Ramos (cell line): ENCODE measurements around the gene CHMP6.

Experiments
- in situ Hi-C: fragments of 300-500 bp; cut with MboI; formaldehyde crosslinking; loops from one replicate; pipeline ENCODE4 v1.14.3; 2022; ENCODE audit warnings: low sequenced_read_pairs; ENCODE audit not compliant: unreplicated experiment

The CHMP6 gene

GRCh38 chr17:80987941-80988461, 3.6 kb upstream of the CHMP6 start:
- in situ Hi-C loops, result loop anchor here (10.0 kb wide), 1 partner anchor 413 kb away; no protein-coding TSS in a partner anchor

GRCh38 chr17:80989586-80989913, 2.1 kb upstream of the CHMP6 start:
- in situ Hi-C loops, result loop anchor here (10.0 kb wide), 1 partner anchor 415 kb away; no protein-coding TSS in a partner anchor

- in situ Hi-C loops, result no loop called here
Observed at GRCh38 chr17:80990921-80991644, 558 bp upstream of the CHMP6 start.

GRCh38 chr17:80992077-80992947, 671 bp downstream of the CHMP6 start:
- in situ Hi-C loops, result no loop called here

DNA sequence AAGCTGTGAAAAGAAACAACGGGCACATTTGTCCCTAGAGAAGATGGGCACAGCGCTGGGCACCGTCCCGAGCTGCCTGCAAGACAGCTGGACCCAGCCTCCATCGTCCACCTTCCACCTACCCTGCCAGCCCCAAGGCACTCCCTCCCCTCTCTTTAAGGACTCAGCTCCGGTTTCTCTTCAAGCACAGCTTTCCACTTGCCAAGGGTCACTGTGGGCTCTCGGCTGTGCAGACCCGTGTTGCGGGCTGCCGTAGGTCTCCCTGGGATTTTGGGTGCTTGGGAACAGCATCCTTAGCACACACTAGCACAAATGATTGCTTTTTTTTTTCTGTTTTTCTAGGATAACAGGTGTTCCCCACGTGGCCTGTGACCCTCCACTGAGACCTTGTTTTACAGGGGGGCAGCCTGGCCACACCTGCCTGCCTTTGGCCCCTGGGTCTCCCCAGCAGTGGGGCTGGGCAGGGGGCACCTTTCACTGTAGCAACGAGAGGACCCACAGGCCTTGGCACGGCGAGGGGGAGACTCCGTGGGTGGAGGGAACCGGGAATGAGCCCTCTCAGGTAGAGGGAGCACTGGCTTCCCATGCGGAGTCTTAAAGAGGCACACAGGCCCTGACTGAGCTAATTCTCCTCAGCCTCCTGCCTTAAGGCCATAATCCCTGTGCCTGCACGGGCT, 1.4 kb downstream of the CHMP6 start:
- in situ Hi-C loops, result no loop called here

DNA sequence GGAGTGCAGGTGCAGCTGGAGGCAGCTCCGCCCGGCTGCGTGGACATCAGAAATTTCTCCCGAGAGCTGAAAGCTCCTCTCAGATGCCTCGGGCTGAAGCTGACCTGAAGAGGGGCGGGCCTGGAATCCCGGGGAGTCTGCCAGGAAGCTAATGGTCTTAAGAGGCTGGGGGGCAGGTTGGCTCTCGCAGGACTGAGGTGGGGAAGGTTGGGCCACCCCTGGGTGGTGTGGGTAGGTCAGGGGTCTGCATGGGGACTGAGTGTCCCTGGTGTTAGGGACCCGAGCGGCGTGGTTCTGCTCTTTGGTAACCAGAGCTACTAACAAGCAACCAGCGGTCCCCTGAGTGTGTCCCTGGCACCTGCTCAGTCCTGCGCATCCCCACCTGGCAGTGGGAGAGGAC, 3.5 kb downstream of the CHMP6 start:
- in situ Hi-C loops, result no loop called here

- in situ Hi-C loops, result no loop called here
Observed at GRCh38 chr17:80996422-80997305, 5.0 kb downstream of the CHMP6 start.

DNA sequence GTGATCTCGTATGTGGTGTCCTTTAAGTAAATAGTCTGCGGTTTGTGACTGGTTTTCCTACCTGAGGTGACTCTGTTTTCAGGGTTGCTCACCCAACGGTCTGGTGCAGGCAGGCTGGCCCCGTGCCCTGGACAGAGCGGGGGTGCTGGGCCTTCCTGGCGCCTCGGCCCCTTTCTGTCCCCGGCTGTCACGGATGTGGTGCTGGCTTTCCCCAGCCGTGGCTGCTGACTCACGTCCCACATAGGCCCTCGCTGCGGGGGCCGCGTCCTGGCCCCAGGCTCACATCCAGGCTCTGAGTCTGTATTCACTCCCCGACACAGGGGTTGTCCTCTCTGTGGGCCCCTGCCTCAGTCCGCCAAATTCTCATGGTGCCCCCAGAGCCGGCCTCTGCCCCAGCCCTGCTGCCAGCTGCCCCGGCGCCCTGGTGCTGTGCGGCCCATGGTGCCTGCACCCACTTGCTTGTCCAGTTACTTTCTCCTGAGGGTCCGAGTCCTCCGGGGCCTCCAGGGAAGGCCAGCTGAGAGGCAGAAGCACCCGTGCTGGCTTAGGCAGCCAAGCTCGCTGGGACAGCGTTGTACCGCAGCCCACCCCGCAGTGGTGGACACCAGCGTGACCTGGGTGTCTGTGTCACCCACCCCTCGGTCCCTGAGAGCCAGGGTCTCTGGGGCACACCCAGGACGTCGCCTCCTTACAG, 5.9 kb downstream of the CHMP6 start:
- in situ Hi-C loops, result no loop called here

DNA sequence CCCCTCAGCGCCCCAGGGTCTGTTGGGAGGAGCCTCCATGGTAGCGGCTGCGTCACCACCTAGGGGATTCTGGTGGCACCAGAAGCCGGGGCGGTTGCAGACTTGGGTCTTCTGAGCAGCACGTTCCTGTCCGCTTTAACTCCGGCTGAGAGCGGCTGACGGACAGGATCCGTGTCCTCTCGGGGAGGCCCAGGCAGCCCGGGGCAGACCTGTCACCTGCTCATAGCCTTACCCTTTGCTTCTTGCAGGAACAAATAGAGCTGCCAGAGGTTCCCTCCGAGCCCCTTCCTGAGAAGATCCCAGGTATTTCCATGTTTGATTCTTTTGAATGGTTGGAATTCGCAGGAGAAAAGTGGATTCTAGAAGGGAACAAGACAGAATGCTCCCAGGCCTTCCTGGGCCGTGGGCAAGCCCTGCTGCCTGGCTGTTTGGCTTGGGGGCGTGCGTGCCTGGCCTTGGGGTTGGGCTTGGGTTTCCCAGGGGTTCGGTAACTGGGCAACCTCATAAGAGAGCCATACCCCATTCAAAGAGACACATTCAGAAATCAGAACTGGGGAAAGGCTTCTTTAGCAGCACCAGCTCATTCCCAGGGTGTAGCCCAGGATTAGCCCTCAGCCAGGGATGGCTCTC, 6.6 kb downstream of the CHMP6 start:
- in situ Hi-C loops, result no loop called here

DNA sequence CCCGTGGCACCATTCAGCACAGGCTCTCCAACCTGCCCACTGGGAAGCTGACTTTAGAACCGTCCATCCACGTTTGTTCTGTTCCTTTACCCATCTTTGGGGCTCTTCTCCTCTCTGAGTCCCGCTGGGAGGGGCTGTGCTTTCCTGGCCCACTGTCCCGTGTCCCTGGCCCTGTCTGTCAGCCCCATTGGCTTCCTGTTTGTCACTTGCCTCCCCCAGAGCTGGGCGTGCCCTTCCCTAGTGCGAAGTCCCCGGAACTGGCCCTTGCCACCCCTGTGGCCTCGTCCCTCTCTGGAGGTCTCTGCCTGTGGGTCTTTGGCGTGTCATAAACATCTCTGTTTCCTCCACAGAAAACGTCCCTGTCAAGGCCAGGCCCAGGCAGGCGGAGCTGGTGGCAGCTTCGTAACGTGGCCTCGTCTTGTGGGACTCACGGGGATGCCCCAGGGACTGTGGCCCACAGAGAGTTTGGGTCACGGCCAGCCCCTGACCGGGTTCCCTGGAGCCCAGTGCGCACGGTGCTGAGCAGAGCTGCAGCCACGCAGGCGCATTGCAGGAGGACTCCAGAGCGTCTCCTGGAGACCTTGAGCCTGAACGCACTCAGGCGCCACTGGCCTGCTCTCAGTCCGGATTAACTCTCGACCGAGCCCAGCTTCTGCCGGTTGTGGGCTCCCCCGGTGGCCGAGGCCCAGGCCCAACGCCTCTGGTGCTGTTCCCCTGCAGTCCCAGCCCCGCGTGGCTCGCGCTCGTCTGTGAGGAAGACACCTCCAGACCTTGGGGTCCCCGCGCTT, 7.3 kb downstream of the CHMP6 start:
- in situ Hi-C loops, result no loop called here

DNA sequence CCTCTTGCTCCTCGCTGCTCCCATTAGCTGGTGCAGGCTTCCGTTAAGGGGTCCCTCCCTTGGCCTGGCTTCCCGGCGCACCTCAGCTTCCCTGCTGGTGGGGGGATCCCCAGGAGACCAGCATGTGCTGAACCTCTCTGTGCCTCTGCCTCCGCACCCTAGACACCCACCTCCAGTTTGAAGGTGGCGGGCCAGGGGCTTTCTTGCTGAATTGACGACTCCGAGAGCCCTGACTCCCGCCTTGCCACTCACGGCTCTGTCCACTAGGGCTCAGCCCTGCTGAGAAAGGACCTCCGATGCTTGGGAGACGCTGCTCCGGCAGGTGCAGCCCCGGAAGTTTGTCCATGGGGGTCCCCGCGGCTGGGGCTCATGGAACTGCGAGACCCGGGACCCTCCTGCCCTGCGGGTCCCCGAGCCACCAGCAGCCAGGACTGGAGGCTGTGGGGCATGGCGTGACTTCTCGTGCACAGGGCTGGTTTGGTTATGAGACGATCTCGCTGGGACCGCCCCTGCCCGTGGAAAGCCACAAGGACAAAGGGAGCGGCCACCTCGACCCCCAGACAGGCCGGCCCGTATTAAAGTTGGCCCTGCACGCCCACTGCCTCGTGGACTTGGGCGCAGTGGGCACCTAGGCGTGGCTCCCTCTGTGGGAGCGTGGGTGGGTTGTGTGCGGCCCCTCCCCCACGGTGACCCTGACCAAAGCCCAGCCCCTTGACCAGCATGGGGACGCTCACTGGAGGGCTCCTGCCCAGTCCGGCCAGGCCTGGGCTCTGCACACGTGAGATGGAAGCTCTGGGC, 8.1 kb downstream of the CHMP6 start:
- in situ Hi-C loops, result no loop called here

- in situ Hi-C loops, result no loop called here
Observed at GRCh38 chr17:81000334-81000630, 8.6 kb downstream of the CHMP6 start.

- in situ Hi-C loops, result no loop called here
Observed at GRCh38 chr17:81000631-81001357, 9.2 kb downstream of the CHMP6 start.

DNA sequence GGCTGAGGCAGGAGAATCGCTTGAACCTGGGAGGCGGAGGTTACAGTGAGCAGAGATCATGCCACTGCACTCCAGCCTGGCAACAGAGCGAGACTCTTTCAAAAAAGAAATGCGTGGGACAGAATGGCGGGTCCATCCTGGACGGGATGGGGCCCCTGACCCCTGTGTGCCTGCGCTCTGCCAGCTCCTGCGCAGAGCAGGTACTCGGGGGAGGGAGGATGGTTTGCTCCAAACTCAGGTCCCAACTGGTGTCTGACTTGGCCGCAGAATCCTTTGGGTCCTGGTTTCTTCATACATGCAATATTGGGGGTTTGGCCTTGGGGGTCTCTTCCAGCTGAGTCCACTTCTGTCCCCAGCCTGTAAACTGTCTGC, 10.4 kb downstream of the CHMP6 start:
- in situ Hi-C loops, result no loop called here

DNA sequence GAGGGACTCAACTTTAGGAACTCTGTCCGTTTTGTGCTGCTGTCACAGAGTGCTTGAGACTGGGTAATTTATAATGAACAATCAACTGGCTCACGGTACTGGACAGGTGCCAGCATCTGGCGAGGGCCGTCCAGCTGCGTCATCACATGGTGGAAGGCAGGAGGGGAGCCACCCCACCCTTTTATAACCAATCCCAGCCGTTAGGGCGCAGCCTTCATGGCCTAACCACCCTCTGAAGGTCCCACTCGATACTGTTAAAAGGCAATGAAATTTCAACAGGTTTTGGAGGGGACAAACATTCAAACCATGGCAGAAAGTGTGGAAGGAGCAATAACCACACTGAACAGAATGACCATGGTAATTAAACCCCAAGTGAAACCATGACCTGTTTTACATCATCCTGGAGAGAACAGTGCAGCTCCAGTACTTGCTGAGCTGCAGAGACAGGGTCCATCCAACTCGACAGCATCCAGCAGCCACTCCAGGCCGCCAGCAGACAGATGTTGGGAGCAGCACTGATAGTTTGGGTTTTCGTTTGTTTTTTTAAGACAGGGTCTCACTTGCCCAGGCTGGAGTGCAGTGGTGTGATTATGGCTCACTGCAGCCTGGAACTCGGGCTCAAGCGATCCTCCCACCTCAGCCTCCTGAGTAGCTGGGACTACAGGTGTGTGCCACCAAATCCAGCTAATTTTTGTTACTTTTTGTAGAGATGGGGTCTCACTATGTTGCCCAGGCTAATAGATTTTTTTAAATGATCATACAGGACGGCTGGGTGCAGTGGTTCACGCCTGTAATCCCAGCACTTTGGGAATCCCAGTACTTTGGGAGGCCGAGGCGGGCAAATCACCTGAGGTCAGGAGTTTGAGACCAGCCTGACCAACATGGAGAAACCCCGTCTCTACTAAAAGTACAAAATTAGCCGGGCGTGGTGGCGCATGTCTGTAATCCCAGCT, 11.0 kb downstream of the CHMP6 start:
- in situ Hi-C loops, result no loop called here
